KBM-7 (cell line): ENCODE data around the gene GCH1.
A peak's percentile ranks its signal among the peaks of the same experiment; 100 is the strongest.
"Not testable (repeated sequence)": the region's sequence is repeated elsewhere in the genome, so short reads cannot be mapped to it uniquely, and the experiment has no call there.

Experiments used
- DNase-seq: peaks from one replicate; pipeline ENCODE4 v3.0.0-alpha.2; 2015
- in situ Hi-C: fragments of 300-500 bp; cut with MboI; formaldehyde crosslinking; loops from 2 replicates; pipeline ENCODE4 v1.14.3; 2020; ENCODE audit warnings: low sequenced_read_pairs, low pct_unique_long_range_greater_than_20kb, mixed read lengths

GCH1 gene

GRCh38 chr14:54806616-54807015 lies 96.0 kb downstream of the GCH1 start:
- in situ Hi-C loops: no loop called here
- no peak for DNase-seq

GRCh38 chr14:54805445-54806322 lies 96.9 kb downstream of the GCH1 start:
- in situ Hi-C loops: no loop called here

GRCh38 chr14:54805070-54805444 lies 97.6 kb downstream of the GCH1 start:
- no peak for DNase-seq
- in situ Hi-C loops: no loop called here

More at GRCh38 chr14:54805445-54806322, 96.9 kb downstream of the GCH1 start:
- peak; percentile 94 for DNase-seq

GRCh38 chr14:54804538-54805041 lies 98.0 kb downstream of the GCH1 start:
- in situ Hi-C loops: no loop called here
- DNase-seq: no peak

- no peak for DNase-seq
- in situ Hi-C loops: no loop called here
Measured at GRCh38 chr14:54803926-54804537, 98.6 kb downstream of the GCH1 start.

GRCh38 chr14:54803396-54803795 lies 99.2 kb downstream of the GCH1 start:
- in situ Hi-C loops: no loop called here
- peak; percentile 11 for DNase-seq

GRCh38 chr14:54801482-54801881 lies 101.1 kb downstream of the GCH1 start:
- in situ Hi-C loops: not testable (repeated sequence)

GRCh38 chr14:54798465-54799124 lies 104.0 kb downstream of the GCH1 start:
- in situ Hi-C loops: no loop called here
- DNase-seq: no peak

More at GRCh38 chr14:54801482-54801881, 101.1 kb downstream of the GCH1 start:
- DNase-seq: not testable (repeated sequence)

GRCh38 chr14:54797986-54798385 lies 104.6 kb downstream of the GCH1 start:
- in situ Hi-C loops: no loop called here
- DNase-seq: no peak

GRCh38 chr14:54797556-54797955 lies 105.1 kb downstream of the GCH1 start:
- in situ Hi-C loops: no loop called here
- no peak for DNase-seq

- in situ Hi-C loops: no loop called here
- no peak for DNase-seq
Measured at GRCh38 chr14:54796961-54797360, 105.7 kb downstream of the GCH1 start.

- in situ Hi-C loops: no loop called here
Measured at GRCh38 chr14:54794796-54795195, 107.8 kb downstream of the GCH1 start.

GRCh38 chr14:54794159-54794558 lies 108.5 kb downstream of the GCH1 start:
- in situ Hi-C loops: no loop called here
- DNase-seq: no peak

More at GRCh38 chr14:54794796-54795195, 107.8 kb downstream of the GCH1 start:
- DNase-seq: no peak

GRCh38 chr14:54792288-54792687 lies 110.3 kb downstream of the GCH1 start:
- in situ Hi-C loops: no loop called here
- no peak for DNase-seq
